ENCODE data around the gene MLYCD.

DNA sequence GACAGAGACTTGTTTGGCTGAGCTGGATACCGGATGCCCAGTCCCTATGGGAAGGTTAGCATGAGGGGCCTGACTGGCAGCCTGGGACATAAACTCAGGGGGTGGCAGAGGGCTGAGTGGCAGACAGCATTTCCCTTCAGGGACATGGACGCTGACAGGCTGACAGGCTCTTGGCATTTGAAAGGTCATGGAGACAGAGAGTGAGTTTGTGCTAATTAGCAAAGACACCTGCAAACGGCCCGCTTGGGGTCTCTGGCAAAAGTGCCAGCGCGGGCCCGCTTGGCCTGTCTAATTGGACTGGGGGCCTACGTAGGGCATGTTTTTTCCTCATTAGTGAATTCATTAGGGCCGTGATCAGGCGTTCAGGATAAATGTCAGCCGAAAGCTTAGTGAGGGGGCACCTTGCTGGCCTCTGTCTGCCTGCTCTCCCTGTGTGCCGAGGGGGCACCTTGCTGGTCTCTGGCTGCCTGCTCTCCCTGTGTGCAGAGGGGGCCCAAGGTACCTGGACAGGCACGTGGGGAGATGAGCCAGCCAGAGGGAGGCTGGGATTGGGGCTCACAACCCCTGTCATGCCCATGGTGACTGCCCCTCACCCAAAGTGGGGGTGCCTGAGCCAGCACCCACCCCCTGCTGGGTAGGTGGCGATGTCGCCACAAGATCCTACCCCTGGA is 76.8 kb downstream of the MLYCD start:
- no peak for TF ChIP-seq POLR2AphosphoS5 (IDR thresholded peaks at IDR 0.05)
- TF ChIP-seq, protein P1, sequence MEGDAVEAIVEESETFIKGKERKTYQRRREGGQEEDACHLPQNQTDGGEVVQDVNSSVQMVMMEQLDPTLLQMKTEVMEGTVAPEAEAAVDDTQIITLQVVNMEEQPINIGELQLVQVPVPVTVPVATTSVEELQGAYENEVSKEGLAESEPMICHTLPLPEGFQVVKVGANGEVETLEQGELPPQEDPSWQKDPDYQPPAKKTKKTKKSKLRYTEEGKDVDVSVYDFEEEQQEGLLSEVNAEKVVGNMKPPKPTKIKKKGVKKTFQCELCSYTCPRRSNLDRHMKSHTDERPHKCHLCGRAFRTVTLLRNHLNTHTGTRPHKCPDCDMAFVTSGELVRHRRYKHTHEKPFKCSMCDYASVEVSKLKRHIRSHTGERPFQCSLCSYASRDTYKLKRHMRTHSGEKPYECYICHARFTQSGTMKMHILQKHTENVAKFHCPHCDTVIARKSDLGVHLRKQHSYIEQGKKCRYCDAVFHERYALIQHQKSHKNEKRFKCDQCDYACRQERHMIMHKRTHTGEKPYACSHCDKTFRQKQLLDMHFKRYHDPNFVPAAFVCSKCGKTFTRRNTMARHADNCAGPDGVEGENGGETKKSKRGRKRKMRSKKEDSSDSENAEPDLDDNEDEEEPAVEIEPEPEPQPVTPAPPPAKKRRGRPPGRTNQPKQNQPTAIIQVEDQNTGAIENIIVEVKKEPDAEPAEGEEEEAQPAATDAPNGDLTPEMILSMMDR (IDR thresholded peaks at IDR 0.05), result no peak

Data from upper lobe of left lung (tissue), 4 donors.